Germinal center (tissue), 1 donor: Measurements from ENCODE around the gene MYLIP.
A peak's percentile ranks its signal among the peaks of the same experiment; 100 is the strongest.
"Not testable (repeated sequence)": the region's sequence is repeated elsewhere in the genome, so short reads cannot be mapped to it uniquely, and the experiment has no call there.

Experiments
- DNase-seq: peaks from one replicate; pipeline ENCODE4 v3.0.0; 2012; ENCODE audit warnings: mixed read lengths, low spot score

The MYLIP gene

GRCh38 chr6:16174416-16175078 is 45.7 kb downstream of the MYLIP start:
- DNase-seq = no peak

GRCh38 chr6:16176600-16176999 is 47.7 kb downstream of the MYLIP start:
- not testable (repeated sequence) for DNase-seq

- no peak for DNase-seq
Observed at GRCh38 chr6:16177881-16178280, 49.0 kb downstream of the MYLIP start.

- DNase-seq = no peak
Observed at GRCh38 chr6:16178351-16178750, 49.5 kb downstream of the MYLIP start.

- no peak for DNase-seq
Observed at GRCh38 chr6:16179063-16179462, 50.2 kb downstream of the MYLIP start.

GRCh38 chr6:16179970-16180431 is 51.1 kb downstream of the MYLIP start:
- DNase-seq = no peak

GRCh38 chr6:16180696-16181438 is 52.0 kb downstream of the MYLIP start:
- no peak for DNase-seq

- no peak for DNase-seq
Observed at GRCh38 chr6:16181439-16182297, 52.8 kb downstream of the MYLIP start.

- DNase-seq = peak; percentile 42
Observed at GRCh38 chr6:16183187-16183664, 54.3 kb downstream of the MYLIP start.

GRCh38 chr6:16184129-16184528 is 55.2 kb downstream of the MYLIP start:
- DNase-seq = peak; percentile 62

GRCh38 chr6:16184551-16184950 is 55.7 kb downstream of the MYLIP start:
- no peak for DNase-seq

- no peak for DNase-seq
Observed at GRCh38 chr6:16187176-16187575, 58.3 kb downstream of the MYLIP start.

GRCh38 chr6:16190214-16190613 is 61.3 kb downstream of the MYLIP start:
- no peak for DNase-seq

GRCh38 chr6:16196260-16196983 is 67.5 kb downstream of the MYLIP start:
- DNase-seq = no peak

- DNase-seq = no peak
Observed at GRCh38 chr6:16196984-16197546, 68.2 kb downstream of the MYLIP start.
